ENCODE measurements around the gene LRP6.

Gene LRP6

GRCh38 chr12:12088147-12088546 is 178.7 kb downstream of the LRP6 start:
- no peak for TF ChIP-seq CTCF (IDR thresholded peaks at IDR 0.05; ENCODE audit: poor library complexity, severe bottlenecking)
- H3K36me3 ChIP-seq (ENCODE audit: low read depth): no peaks in the 10 kb centered on the region
- DNase-seq (ENCODE audit: low spot score) (no peak), ATAC-seq (ENCODE audit: low read depth) (no peak)
- no peak overlapping the region for H3K4me3 ChIP-seq (ENCODE audit: severe bottlenecking)
- no peaks in the 10 kb centered on the region for H3K9me3 ChIP-seq (ENCODE audit: severe bottlenecking)
- H3K27ac ChIP-seq (ENCODE audit: poor library complexity, severe bottlenecking): no peak overlapping the region
- H3K27me3 ChIP-seq (ENCODE audit: insufficient read depth, poor library complexity, severe bottlenecking): no peaks in the 10 kb centered on the region
- no peaks in the 10 kb centered on the region for H3K4me1 ChIP-seq (ENCODE audit: insufficient read depth, poor library complexity, severe bottlenecking)

GRCh38 chr12:12087693-12088034 is 179.2 kb downstream of the LRP6 start:
- Histone ChIP-seq H3K27ac (ENCODE audit: poor library complexity, severe bottlenecking) (no peak overlapping the region), H3K27me3 (ENCODE audit: insufficient read depth, poor library complexity, severe bottlenecking) (no peaks in the 10 kb centered on the region), H3K4me1 (ENCODE audit: insufficient read depth, poor library complexity, severe bottlenecking) (no peaks in the 10 kb centered on the region), H3K4me3 (ENCODE audit: severe bottlenecking) (no peak overlapping the region), H3K36me3 (ENCODE audit: low read depth) (no peaks in the 10 kb centered on the region), H3K9me3 (ENCODE audit: severe bottlenecking) (no peaks in the 10 kb centered on the region)
- no peak for DNase-seq (ENCODE audit: low spot score)
- ATAC-seq (ENCODE audit: low read depth): no peak
- TF ChIP-seq CTCF (IDR thresholded peaks at IDR 0.05; ENCODE audit: poor library complexity, severe bottlenecking): no peak

- Histone ChIP-seq H3K27ac (ENCODE audit: poor library complexity, severe bottlenecking) (no peak overlapping the region), H3K27me3 (ENCODE audit: insufficient read depth, poor library complexity, severe bottlenecking) (no peaks in the 10 kb centered on the region), H3K4me1 (ENCODE audit: insufficient read depth, poor library complexity, severe bottlenecking) (no peaks in the 10 kb centered on the region), H3K4me3 (ENCODE audit: severe bottlenecking) (no peak overlapping the region), H3K9me3 (ENCODE audit: severe bottlenecking) (no peaks in the 10 kb centered on the region), H3K36me3 (ENCODE audit: low read depth) (no peaks in the 10 kb centered on the region)
- TF ChIP-seq CTCF (IDR thresholded peaks at IDR 0.05; ENCODE audit: poor library complexity, severe bottlenecking): no peak
- DNase-seq (ENCODE audit: low spot score) (no peak), ATAC-seq (ENCODE audit: low read depth) (no peak)
These were observed 179.7 kb downstream of the LRP6 start for GRCh38 chr12:12086973-12087692.

GRCh38 chr12:12086362-12086761 is 180.5 kb downstream of the LRP6 start:
- ATAC-seq (ENCODE audit: low read depth) (no peak), DNase-seq (ENCODE audit: low spot score) (no peak)
- Histone ChIP-seq H3K36me3 (ENCODE audit: low read depth) (no peaks in the 10 kb centered on the region), H3K4me3 (ENCODE audit: severe bottlenecking) (no peak overlapping the region), H3K9me3 (ENCODE audit: severe bottlenecking) (no peaks in the 10 kb centered on the region), H3K4me1 (ENCODE audit: insufficient read depth, poor library complexity, severe bottlenecking) (no peaks in the 10 kb centered on the region), H3K27me3 (ENCODE audit: insufficient read depth, poor library complexity, severe bottlenecking) (no peaks in the 10 kb centered on the region), H3K27ac (ENCODE audit: poor library complexity, severe bottlenecking) (no peak overlapping the region)
- TF ChIP-seq CTCF (IDR thresholded peaks at IDR 0.05; ENCODE audit: poor library complexity, severe bottlenecking): no peak

GRCh38 chr12:12083688-12084087 is 183.2 kb downstream of the LRP6 start:
- no peak for ATAC-seq (ENCODE audit: low read depth)
- H3K27ac ChIP-seq (ENCODE audit: poor library complexity, severe bottlenecking): no peak overlapping the region
- TF ChIP-seq CTCF (IDR thresholded peaks at IDR 0.05; ENCODE audit: poor library complexity, severe bottlenecking): no peak
- no peak overlapping the region for H3K4me3 ChIP-seq (ENCODE audit: severe bottlenecking)
- no peaks in the 10 kb centered on the region for H3K9me3 ChIP-seq (ENCODE audit: severe bottlenecking)
- H3K27me3 ChIP-seq (ENCODE audit: insufficient read depth, poor library complexity, severe bottlenecking): no peaks in the 10 kb centered on the region
- H3K36me3 ChIP-seq (ENCODE audit: low read depth): no peaks in the 10 kb centered on the region
- DNase-seq (ENCODE audit: low spot score): no peak
- no peaks in the 10 kb centered on the region for H3K4me1 ChIP-seq (ENCODE audit: insufficient read depth, poor library complexity, severe bottlenecking)
